ENCODE data around the gene ARMH3.

Gene ARMH3

DNA sequence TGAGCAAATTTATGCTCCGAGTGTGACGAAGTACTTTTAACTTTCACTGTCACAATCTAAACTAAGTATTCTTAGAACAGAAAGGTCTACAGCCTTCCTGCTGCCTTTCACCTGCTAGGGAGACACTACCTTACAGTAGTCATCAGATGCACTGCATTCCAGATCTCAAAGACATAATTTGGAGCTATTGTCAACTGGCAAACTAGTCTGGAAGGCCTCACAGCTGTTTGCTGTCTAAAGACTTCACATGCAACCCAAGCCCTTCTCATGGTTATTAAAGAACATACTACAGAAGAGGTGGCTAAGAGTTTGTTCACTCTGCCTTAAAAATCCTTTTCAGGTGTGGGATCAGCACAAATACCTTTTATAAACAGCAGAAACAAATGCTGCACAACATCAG, 120.5 kb downstream of the ARMH3 start:
- DNase-seq, result no peak

DNA sequence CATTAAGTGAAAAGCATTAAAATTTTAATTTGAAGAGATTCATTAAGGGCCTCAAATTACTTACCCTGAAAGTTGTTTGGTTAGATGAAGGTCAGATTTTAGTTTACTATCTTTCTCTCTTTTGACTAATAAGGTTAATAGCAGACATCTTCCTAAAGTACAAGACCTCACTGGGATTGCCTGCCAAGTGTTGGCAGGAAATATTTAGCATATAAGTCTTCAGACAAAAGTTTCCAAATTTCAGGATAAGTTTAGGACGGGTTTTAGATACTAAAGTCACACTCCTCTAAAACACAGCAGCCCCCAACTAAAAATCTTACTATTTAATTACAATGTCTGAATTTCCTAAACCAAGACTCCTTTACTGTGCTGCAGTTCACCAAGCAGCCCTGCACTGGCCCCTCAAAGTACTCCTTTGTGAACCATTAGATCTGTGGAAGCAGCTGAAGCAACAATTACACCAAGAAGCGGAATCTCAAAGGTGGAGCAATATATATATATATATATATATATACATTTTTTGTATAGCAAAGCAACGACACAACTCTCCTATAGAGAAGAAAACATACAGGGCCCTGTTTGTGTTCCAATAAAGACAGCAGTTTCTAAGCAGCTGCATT, 121.2 kb downstream of the ARMH3 start:
- no peak for DNase-seq

DNA sequence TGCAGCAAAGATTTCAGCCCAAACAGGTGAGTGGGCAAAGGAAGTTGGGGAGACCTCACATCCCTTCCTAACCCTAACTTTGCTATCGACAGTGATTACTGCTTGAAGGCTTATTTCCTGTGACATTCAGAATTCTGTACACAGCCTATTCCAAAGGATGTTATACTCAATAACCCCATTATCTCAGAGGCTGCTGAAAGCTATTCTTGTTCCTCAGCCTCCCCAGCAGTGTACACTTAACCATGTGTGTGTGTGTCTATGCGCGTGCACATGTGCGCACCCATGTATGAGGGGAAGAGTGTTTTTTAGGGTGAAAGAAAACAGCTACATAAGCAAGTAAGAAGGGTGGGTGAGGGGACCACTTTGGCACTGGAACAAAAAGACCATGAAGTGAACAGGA, 122.0 kb downstream of the ARMH3 start:
- no peak for DNase-seq

DNA sequence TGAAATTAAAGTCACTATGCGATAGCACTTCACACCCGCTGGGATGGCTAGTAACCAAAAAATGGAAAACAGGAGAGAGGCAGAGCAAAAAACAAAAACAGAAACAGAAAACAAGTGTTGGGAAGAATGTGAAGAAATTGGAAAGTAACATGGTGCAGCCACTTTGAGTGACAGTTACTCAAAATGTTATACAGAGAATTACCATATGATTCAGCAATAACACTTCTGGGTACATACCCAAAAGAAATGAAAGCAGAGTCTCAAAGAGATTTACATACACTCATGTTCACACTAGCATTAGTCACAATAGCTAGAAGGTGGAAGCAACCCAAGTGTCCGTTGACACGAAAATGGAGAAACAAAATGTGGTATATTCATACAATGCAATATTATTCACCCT, 123.8 kb downstream of the ARMH3 start:
- no peak for DNase-seq

DNA sequence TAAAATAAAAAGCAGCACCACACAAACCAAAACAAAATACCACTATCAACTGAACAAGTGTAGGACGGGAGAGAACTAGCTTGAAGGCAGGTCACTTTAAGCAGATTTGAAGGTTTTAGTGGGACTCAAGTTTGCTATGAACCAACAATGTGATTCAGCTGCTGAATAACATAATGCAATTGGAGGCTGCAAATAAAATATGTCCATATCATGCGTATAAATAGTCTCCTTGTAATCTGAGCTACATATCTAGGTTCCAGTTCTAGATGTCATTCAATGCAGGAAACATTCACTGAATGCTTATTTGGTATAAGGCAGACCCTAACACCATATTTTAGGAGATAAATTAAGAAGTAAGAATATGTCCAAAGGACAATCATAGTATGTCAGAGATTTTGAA, 130.9 kb downstream of the ARMH3 start:
- no peak for DNase-seq

DNA sequence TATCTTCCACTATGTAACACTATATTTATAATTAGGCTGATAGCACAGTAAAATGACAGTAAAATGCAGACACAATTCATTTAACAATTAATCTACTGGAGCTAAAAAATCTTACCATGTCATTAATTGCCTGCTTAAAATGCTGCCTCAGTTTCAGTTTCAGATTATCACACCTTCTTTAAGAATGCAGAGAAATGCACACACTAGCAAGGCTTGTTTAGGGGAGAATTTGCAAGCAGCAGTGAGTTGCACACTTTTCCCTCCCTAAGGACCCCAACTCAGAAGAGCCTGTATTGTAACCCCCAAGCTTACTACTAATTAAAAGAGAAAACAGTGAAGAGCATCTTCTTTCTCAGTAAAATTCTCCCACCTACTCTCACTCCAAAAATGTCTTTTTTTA, 132.7 kb downstream of the ARMH3 start:
- DNase-seq, result no peak

DNA sequence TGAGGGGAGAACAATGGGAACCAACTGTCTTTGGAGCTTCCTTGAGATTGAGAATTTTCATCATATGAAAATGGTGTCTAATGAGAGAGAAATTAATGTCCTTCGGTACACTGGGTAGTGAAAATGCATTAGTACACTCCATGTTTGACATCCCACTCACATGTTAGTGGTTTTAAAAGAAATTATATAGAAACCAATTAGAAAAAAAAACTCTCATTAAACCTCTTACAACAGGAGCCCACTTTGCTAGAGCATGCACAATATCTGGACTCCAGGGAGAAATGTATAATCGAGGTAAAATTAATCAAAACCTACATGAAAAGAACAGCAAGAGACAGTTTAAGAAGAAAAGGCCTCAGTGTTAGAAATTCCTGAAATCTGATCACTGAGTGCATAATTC, 133.1 kb downstream of the ARMH3 start:
- no peak for DNase-seq

DNA sequence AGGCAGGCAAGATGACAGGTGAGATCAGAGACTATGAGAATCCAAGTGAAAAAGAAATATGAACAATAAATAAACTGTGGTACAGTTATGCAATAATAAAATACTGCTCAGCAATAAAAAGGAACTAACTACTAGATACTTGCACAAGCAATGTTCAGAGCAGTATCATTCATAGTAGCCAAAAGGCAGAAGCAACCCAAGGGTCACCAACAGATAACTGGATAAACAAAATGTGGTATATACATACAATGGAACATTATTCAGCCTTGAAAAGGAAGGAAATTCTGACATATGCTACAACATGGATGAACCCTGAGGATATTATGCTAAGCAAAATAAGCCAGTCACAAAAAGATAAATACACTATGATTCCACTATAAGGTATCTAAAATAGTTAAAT, 135.4 kb downstream of the ARMH3 start:
- no peak for DNase-seq

DNA sequence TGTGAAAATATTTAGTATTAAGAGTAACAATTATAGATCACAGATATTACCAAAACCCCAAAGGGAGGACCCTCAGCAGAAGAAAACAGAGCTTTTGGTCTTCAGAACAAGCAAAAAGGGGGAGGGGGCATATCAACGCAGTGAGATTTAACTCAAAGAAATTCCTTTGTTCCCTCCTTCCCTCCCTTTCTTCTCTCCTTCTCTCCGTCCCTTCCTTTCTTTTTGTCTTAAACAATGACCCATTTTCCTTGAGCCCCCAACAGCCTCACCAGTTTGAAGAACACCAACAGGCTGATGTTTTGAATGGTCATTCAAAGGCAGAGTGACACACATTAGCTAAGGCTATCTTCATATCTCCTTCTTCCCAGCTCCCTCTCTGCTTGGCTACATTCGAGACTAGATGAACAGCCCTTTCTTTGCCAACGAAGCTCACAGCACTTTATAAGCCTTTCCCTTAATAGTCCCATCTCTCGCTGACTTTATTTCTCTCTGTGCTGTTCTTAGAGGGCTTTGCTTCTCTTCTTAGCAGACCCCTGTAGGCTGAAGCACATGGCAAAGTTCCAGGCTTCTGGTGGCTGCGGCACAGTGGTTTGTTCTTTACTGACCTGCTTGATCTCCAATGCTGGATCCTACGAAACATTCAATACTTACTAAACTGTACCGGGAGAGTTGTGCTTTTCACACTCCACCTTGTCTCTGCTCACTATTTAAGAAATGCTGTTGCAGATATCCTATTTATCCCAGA, 136.8 kb downstream of the ARMH3 start:
- DNase-seq, result no peak

DNA sequence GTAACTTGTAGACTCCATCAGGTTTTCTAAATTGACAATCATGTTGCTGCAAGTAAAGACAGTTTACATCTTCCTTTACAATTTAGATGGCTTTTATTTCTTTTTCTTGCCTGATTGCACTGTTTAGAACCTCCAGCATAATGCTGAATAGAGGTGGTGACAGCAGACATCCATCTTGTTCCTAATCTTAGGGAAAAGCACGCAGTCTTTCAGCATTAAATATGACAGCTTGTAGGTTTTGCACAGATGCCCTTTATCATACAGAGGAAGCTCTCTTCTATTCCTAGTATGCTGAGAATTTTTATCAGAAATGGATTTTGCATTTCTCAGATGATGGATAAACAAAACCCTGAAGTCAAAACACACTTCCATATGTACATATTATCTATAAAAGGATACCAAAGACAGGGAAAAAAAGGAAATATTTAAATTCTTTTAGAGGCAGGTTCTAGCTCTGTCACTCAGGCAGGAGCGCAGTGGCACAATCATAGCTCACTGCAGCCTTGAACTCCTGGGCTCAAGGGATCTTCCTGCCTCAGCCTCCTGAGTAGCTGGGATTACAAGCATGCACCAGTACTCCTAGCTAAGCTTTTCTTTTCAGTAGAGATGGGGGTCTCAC, 143.3 kb downstream of the ARMH3 start:
- no peak for DNase-seq

DNA sequence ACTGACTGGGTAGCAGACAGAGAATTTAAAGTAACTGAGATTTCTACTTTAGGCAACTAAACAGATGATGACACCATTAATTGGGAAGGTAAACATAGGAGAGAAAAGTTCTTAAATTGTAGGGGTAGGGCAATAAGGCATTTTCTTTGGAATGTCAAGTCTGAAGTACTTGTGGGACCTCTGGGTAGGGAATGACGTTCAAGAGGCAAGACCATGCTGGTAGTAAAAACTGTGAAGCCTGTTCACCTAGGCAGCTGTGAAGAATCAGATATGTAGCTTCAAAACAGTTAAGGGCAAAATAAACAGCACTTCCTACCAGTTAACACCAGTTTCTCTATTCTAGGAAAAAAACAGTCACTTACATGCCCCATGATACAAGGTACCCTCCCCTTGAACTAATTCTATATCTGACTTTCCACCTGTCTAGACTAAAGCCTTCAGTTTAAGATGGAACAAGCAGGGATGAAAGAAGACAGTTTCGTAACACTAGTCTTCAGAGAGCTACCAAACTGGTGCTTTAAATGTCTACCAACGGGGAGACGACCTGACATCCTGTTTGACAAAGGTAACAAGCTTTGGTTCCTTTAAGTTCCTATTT, 149.3 kb downstream of the ARMH3 start:
- no peak for DNase-seq

DNA sequence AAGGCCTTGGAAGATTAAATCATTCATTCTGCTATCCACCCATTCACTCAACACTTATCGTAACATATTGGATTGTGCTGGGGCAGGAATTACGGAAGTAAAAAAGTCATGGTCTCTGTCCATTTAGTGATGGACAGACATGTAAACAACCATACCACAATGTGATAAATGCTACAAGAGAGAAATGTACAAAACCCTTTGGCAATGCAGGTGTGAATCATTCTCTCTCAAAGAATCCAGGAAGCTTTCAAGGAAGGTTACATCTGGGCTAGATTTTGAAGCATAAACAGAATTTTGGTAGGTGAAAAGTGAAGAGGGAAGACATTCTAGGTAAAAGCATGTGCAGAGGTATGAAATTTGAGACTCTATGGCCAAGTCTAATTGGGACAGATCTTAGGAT, 150.7 kb downstream of the ARMH3 start:
- DNase-seq, result no peak

DNA sequence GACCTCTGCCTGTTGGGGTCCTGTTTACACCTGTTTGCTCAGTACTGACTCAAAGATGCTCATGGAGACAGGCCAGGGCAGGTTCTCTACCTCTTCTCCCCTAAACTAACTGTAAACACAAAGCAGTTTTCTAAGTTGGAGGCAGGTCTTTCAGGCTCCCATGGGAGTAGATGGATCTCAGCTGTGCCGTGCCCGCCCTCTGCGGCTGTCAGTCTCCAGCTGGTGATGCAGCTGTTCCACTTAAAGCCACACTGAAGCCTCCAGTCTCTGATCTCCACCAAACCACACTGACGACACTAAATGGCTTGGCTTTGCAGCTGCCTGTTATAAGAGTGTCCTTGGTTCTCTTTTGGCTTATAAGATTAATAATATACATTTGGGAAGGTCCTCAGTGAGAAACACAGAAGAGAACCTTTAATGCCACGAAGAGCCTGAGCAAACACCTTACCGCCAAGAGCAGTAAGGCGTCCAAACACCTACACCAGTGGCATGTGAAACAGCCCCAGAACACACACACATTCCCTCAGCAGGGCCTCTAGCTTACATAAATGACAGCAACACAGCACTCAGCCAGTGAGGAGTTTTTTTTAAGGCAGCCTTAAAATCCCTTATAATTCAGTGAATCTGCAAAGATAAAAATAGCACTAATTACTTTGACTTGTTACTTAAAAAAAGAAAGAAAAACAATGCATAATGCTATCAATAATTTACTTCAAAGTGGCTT, 152.0 kb downstream of the ARMH3 start:
- no peak for DNase-seq

DNA sequence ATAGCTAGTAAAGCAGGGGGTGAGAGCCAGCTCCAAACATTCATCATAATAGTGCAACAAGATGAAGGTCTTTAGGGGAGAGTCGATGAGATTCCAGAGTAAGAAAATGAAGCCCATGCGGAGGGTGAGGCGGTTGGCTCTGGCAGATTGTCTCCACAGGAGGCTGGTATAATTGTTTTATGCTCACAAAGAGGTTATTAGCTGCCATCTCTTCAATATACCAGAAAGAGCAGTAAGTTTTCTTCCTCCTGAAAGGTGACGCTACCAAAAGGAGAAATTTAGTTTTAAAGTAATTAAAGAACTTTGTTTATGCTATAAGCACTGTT, 153.2 kb downstream of the ARMH3 start:
- DNase-seq, result no peak

DNA sequence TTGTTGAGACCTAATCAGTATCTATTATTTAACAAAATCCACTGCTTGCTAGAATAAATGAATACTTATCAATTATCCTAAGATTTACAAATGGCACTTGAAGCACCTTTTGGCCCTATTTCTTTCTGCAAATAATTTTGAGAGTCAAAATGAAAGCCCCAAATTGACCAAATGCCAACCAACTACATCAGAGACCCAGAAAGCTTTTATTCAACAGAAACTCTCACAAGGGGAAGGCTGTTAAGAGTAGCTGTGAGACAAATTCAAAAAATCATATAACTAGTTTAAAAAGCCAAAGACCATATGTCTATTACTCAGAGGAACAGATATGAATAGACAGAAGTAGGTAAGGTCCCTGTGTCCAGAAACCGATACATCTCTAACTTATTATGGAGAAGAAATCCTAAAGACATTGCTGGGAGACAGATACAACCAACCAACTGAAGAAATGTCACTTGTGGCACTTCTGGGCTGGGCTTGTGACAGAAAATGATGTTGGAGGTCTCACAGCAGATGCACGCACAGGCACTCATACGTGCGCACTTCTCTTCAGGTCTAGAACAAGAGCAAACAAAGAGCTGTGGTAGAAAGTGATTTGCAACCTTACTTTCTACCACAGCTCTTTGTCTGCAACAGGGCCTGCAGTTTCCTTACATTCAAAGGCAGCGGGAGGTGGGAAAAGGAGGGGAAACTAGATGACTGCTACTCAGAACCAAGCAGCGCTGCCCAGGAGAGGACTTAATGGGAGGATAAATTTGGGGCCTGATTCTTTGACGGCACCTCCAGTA, 153.7 kb downstream of the ARMH3 start:
- no peak for DNase-seq

DNA sequence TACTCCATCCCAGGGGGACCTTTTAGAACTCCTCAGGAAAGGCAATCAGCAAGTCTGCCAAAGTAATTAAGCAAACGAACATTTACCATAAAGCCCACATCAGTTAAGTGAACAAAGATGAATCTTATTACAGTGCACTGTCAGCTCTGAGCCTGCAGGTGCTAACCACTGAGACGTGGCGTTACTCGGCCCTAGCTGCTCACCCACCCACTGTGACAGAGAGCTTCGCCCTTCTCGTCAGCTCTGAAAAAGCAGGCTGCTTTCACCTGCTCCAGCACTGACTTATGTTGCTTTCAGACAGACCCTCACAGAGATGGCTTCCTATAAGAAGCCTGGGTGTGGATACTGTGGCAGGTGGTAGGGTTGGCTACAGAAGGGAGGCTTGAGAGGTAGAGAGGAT, 154.6 kb downstream of the ARMH3 start:
- no peak for DNase-seq

DNA sequence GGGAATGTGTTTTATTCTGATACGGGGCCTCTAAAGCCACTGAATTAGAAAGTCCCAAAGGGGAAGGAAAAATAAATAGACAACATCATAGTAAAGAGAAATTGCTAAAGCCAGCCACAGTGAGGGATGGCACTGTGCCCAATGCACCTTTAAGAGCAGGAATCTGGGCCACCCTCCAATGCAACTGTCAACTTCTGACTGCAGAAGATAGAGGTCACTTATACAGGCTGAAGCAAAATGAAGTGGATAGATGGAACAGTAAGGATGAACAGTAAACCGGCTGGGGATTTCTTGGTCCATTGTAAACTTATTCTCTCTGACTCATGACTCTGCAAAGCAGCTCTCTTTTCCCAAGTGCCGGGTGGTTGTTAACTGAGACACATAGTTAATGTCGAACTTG, 158.3 kb downstream of the ARMH3 start:
- DNase-seq, result no peak

DNA sequence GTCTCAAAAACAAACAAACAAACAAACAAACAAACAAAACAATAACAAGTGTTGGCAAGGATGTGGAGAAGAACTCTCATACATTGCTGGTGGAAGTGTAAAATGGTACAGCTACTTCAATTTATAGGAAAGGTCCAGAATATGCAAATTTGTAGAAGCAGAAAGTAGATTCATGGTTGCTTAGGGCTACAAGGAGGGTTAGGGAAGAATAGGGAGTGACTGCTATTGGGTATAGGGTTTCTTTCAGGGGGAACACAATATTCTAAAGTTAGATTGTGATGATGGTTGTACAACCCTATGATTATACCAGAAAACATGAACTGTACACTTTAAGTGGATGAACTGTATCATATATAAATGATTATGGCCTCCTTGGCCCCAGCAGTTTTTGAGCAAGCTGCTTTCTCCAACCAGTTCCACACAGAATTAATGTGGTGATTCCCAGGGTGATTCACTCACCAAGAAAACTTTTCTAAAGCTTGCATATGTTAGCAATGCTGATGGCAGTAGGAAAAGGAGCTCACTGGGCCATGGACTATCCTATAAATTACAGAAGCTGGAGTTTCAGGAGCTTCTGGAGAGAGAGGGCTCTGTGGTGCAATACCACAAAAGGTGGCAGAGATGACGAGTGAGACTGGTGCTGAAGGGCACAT, 159.6 kb downstream of the ARMH3 start:
- DNase-seq, result no peak

DNA sequence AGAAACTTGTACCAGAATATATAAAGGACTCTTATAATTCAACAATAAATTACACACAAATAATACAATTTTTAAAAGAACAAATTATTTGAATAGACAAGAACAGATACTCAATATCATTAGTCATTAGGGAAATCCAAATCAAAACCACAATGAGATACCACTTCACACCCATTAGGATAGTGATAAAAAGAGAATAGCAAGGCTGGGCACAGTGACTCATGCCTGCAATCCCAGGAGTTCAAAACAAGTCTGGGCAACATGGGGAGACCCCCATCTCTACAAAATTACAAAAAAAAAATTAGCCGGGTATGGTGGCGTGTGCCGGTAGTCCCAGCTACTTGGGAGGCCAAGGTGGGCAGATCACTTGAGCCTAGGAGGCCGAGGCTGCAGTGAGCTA, 160.2 kb downstream of the ARMH3 start:
- no peak for DNase-seq

DNA sequence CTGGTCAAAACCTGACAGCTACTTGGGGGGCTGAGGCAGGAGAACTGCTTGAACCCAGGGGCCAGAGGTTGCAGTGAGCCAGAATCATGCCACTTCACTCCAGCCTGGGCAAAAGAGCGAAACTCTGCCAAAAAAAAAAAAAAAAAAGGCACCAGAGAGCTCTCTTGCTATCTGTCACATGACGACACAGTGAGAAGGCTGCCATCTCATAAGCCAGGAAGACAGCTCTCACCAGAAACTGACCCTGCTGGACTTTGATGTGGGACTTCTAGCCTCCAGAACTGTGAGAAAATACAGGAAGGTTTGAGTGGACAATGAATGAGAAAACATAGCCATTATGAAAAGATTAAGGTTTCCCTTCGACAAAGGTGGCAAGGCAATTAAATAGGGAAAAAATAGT, 161.2 kb downstream of the ARMH3 start:
- no peak for DNase-seq

DNA sequence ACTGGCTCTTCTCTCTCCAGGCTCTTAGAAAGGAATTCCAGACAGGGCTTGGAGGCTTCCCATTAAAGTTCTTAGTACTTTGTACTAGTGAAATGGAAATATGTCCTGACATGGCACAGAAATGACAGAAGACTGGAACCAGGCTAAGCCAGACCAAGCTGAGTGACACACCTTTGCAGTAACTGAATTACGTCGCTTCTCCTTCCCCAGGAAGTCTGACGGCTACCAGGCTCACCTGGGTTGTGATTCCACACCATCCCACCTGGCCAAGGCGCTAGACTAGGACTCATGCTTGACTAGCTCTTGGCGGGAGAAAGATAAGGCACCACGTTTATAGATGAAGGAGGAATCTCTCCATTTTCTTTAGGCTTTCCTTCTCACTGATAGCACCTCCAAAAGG, 161.7 kb downstream of the ARMH3 start:
- DNase-seq, result no peak

DNA sequence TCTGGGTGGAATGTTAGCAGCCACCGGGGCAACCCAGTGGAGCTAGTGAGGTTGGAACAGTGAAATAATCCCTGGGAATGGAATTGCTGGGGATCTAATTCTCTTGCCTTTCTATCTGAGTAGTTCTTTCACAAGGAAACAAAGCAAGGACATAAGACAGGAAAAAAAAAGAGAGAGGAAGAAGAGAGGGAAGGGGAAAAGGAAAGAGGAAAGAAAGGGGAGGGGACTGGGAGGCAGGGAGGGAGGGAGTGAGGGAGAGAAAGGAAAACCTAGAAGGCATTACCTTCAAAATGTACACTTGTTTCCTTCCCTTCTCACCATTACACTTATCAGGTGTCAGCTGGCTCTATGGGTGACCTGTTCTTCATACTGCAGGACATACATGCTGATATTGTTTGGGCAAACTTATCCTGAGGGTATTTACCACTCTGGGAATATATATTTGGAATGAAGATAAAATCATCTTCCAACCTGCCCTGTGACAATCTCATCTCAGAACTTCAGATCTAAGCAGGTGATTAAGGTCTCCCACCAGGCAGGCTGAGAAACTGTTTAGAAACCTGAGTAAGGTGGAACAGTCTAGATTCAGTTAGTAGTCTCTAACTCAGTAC, 162.4 kb downstream of the ARMH3 start:
- DNase-seq, result no peak

All from NK-92 treated with Interleukin-12 subunit alpha and Interleukin-12 subunit beta, amount 100 ng/mL, for 24 hours (cell line).